Transverse colon (tissue), 4 donors: ENCODE results near the gene FARP1.

Experiments
- EP300 ChIP-seq: sonication (generic); formaldehyde crosslinking; IDR thresholded peaks from one replicate; pipeline ENCODE4 v1.6.1; 2017; ENCODE audit warnings: antibody characterized with exemption, low read depth
- POLR2A ChIP-seq: fragments of 450-650 bp; IDR thresholded peaks from one replicate; pipeline ENCODE4 v1.6.1; 2016; ENCODE audit warnings: antibody characterized with exemption, mild to moderate bottlenecking, moderate library complexity
- POLR2AphosphoS5 ChIP-seq, 3 donors: sonication (generic); formaldehyde crosslinking; IDR thresholded peaks; one replicate each; pipeline ENCODE4 v1.6.1; 2016; ENCODE audit warnings: antibody characterized with exemption in 3 of 3
- TF ChIP-seq, protein P1 (sequence below), 5 experiments: fragments of 200-600 bp in 3 of 5; fragments of 450-650 bp in 2 of 5; sonication (generic) in 3 of 5; IDR thresholded peaks; 1 replicate in 2 of 5; 2 replicates in 3 of 5; pipeline ENCODE4 v1.5.1; 2016 to 2017; ENCODE audit warnings: antibody characterized with exemption in 5 of 5, inconsistent platforms in 3 of 5, mild to moderate bottlenecking in 2 of 5, moderate library complexity in 1 of 5

DNA sequence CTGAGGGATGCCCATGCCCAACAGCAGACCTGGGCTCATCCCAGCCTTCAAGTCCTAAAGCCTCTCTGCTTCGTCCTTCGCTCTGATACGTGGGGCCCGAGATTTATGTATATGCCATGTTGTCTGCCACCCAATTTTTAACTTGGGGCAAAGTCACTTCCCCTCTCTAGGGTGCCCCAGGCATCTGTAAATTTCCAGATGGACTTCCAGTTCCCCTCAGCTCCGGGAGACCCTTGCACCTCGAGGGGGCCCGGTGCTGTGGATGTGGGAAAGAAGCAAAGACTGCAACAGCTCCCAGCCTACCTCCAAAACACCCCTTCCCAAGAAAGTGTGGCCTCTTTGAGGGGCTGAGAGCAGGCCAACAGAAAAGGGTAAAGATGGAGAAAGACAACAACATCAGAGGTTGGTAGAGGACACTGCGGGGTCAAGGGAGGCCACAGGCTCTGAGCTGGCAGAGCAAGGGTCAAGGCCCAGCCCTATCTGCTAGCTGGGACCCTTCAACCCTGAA, 336.7 kb downstream of the FARP1 start:
- TF ChIP-seq, protein P1, sequence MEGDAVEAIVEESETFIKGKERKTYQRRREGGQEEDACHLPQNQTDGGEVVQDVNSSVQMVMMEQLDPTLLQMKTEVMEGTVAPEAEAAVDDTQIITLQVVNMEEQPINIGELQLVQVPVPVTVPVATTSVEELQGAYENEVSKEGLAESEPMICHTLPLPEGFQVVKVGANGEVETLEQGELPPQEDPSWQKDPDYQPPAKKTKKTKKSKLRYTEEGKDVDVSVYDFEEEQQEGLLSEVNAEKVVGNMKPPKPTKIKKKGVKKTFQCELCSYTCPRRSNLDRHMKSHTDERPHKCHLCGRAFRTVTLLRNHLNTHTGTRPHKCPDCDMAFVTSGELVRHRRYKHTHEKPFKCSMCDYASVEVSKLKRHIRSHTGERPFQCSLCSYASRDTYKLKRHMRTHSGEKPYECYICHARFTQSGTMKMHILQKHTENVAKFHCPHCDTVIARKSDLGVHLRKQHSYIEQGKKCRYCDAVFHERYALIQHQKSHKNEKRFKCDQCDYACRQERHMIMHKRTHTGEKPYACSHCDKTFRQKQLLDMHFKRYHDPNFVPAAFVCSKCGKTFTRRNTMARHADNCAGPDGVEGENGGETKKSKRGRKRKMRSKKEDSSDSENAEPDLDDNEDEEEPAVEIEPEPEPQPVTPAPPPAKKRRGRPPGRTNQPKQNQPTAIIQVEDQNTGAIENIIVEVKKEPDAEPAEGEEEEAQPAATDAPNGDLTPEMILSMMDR (IDR thresholded peaks at IDR 0.05), result no peak
- TF ChIP-seq POLR2AphosphoS5 (IDR thresholded peaks at IDR 0.05) (no peak), POLR2A (no peak), EP300 (no peak)
